GM08714 (cell line): Measurements from ENCODE around the gene NUP43.
A peak's percentile ranks its signal among the peaks of the same experiment; 100 is the strongest.
"Not testable (repeated sequence)": the region's sequence is repeated elsewhere in the genome, so short reads cannot be mapped to it uniquely, and the experiment has no call there.

Experiments used
- H3K4me3 ChIP-seq: fragments of 200-500 bp; sonication (Bioruptor generic); 2 replicates; pipeline ENCODE4 v1.5.1; 2014; ENCODE audit warnings: mild to moderate bottlenecking, low read length, inconsistent platforms
- ZNF274 ChIP-seq: IDR thresholded peaks from 2 replicates; pipeline ENCODE4 v1.6.1; 2012; ENCODE audit warnings: mild to moderate bottlenecking, low read depth, low read length

The NUP43 gene

DNA sequence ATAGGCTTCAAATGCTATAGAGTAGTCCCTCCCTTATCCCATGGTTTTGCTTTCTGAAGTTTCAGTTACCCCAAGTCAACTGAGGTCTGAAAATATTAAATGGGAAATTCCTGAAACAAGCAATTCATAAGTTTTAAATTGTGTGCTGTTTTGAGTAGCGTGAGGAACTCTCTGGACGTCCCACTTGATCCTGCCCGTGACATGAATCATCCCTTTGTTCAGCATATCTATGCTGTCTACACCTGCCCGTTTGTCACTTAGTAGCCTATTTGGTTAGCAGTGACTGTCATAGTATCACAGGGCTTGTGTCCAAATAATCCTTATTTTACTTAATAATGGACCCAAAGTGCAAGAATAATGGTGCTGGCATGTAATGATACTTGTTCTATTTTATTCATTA, 8.2 kb upstream of the NUP43 start:
- no peak overlapping the region for H3K4me3 ChIP-seq
- no peak for TF ChIP-seq ZNF274

DNA sequence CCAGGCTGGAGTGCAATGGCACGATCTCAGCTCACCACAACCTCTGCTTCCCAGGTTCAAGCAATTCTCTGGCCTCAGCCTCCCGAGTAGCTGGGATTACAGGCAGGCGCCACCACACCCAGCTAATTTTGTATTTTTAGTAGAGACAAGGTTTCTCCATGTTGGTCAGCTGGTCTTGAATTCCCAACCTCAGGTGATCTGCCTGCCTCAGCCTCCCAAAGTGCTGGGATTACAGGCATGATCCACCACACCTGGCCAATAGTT, 7.0 kb upstream of the NUP43 start:
- not testable (repeated sequence) for H3K4me3 ChIP-seq

DNA sequence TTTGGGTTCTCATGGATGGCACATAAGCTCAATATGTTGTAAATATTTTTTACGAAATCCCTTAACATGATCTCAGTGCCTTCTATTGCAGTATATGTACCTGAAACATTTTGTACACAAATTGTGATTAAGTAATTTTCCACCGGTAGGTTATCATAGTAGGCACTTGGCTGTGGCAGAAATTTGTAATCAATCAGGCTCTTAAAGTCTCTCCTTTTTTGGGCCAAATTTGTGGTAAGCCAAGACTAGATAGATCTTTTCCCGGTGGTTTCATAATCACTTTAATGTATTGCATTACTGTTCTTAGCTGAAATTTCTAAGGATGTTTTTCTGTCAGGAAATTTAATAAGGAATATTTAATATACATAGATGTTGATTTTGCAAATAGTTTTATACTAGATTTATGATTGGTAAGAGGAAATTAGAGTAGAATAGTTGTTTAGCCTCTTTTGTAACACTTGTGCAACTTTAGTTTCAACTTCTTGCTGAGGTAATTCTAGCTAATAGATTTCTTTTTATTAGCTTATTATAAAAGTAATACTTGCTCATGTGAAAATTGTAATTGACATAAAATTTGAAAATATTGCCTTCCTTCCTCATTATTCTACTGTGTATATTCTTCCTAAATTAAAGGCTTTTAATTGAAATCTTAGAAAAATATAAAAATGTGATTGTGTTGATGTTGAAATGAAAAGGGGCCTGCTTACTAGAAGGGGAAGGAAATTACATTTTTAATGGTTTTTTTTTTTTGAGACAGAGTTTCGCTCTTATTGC, 6.5 kb upstream of the NUP43 start:
- TF ChIP-seq ZNF274 = no peak
- no peak overlapping the region for H3K4me3 ChIP-seq

DNA sequence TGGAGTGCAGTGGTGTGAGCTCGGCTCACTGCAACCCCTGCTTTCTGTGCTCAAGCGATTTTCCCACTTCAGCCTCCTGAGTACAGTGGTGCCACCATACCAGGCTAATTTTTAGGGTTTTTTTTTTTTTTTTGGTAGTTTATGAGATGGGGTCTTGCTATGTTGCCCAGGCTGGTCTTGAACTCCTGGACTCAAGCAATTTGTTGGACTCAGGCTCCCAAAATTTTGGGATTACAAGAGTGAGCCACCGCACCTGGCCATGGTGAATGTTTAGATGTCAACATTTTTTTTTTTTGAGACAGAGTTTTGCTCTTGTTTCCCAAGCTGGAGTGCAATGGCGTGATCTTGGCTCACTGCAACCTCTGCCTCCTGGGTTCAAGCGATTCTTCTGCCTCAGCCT, 5.6 kb upstream of the NUP43 start:
- H3K4me3 ChIP-seq = not testable (repeated sequence)

GRCh38 chr6:149751239-149751638, 4.9 kb upstream of the NUP43 start:
- no peak for TF ChIP-seq ZNF274
- no peak overlapping the region for H3K4me3 ChIP-seq

GRCh38 chr6:149750136-149750609, 3.8 kb upstream of the NUP43 start:
- peak overlapping the region; percentile 95 for H3K4me3 ChIP-seq
- no peak for TF ChIP-seq ZNF274

GRCh38 chr6:149749594-149750135, 3.3 kb upstream of the NUP43 start, which contains the start of gene PCMT1:
TSS of gene PCMT1 (plus strand) at chr6:149749741. CDS start at chr6:149749902, 161 bp downstream.
- TF ChIP-seq ZNF274 = no peak
- H3K4me3 ChIP-seq = peak within 1 kb of the TSS; percentile 95

GRCh38 chr6:149749082-149749593, 2.8 kb upstream of the NUP43 start:
- H3K4me3 ChIP-seq = peak overlapping the region; percentile 38; the same call in 1 of the 2 replicates

DNA sequence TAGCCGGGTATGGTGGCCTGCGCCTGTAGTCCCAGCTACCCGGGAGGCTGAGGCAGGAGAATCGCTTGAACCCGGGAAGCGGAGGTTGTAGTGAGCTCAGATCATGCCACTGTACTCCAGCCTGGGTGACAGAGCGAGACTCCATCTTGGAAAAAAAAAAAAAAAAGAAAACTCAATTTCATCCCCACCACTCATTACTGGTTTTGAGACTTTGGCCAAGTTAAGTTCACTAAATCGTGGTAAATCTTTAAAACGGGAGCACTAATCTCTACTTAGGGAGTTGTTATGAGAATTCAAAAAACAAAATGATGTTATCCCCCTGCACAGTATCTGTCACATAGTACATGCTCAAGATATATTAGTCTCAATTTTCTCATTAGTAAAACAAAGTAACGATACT, 1.1 kb downstream of the NUP43 start:
- H3K4me3 ChIP-seq = peak overlapping the region; percentile 70

DNA sequence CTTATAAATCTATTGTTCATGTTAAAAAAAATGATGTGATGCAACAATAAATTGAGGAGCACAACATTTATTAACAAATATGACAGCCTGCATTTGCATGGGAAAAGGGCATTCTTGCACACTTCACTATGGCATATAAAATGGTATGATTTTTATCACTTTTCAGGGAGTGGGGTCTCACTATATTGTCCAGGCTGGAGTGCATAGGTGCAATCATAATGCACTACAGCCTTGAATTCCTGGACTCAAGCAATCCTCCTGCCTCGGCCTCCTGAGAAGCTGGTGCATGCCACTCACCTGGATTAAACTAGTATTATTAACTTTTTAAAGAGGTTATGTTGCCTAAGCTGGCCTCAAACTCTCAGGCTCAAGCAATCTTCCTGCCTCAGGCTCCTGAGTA, 11.4 kb downstream of the NUP43 start:
- TF ChIP-seq ZNF274 = no peak
- no peak overlapping the region for H3K4me3 ChIP-seq

DNA sequence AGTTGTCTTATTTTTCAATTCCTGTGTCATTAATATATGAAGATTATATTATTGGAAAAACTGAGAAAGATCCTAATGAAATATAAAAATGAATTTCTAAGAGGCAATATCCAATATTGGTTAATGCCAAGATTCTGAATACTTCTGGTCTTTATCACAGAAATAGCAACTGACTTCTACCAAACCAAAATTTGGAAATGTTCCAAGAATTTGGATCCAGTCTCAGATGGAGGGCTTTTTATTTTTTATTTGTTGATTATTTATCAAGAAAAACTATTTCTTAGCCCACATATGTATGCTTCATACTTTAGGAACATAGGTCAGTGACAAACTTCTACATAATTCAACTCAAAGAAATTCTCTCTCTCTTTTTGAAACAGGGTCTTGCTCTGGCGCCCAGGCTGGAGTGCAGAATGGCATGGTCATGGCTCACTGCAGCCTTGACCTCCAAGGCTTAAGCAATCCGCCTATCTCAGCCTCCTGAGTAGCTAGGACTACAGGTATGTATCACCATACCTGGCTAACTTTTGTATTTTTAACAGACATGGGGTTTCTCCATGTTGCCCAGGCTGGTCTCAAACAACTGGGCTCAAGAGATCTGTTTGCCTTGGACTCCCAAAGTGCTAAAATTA, 13.1 kb downstream of the NUP43 start:
- TF ChIP-seq ZNF274 = no peak

DNA sequence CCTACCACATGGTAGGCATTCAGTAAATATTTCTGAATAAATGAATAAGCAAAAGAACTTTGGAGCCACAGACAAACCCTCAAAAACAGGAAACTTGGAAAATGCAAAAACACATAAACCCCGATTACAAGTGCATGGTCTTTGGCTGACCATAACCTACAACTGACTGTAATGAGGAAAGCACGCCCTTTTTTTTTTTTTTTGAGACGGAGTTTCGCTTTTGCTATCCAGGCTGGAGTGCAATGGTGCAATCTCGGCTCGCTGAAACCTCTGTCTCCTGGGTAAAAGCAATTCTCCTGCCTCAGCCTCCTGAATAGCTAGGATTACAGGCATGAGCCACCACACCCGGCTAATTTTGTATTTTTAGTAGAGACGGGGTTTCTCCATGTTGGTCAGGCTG, 16.5 kb downstream of the NUP43 start:
- no peak for TF ChIP-seq ZNF274
- H3K4me3 ChIP-seq = no peak overlapping the region

More for the DNA sequence above, 13.1 kb downstream of the NUP43 start:
- no peak overlapping the region for H3K4me3 ChIP-seq

GRCh38 chr6:149728499-149729234, 17.7 kb downstream of the NUP43 start:
- H3K4me3 ChIP-seq = no peak overlapping the region

DNA sequence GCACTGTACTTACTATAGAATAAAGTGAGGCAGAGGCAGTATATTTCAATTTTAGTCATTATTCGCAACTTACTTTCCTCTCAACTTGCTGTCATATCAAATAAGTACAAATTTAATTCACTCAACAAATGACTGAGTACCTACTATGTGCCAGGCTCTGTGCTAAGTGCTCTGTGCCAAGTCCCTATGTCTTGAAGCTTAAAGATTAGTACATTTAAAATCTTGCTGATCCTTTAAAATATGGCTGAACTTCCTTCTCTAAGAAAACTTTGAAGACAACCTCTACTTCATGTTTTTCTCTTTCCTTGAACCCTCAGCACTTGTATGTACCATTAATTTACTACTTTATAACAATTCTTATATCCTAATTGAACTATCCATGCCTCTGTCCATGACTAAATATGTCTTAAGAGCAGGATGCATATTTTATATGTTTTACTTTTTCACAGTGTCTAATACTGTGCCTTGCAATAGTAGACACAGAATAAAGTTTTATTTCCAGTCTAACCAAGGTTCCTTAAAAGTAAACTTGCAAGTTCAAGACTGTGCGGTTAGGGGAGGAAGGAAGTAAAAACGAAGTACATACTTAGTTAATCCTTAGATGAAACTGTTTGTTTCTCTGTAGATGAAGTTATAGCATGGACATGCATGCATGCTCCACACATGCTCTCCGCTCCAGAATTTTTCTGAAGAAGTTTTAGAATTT, 18.4 kb downstream of the NUP43 start:
- TF ChIP-seq ZNF274 = no peak
- H3K4me3 ChIP-seq = no peak overlapping the region

More at GRCh38 chr6:149728499-149729234, 17.7 kb downstream of the NUP43 start:
- TF ChIP-seq ZNF274 = no peak
